GM12891 (cell line): ENCODE results near the gene LAMA5.

ENCODE experiments used
- POLR2A ChIP-seq: IDR thresholded peaks from 2 replicates; pipeline ENCODE4 v1.6.1; 2011; ENCODE audit warnings: low read depth, low read length, control low read depth
- SPI1 ChIP-seq: IDR thresholded peaks from 2 replicates; pipeline ENCODE4 v1.6.1; 2011; ENCODE audit warnings: low read depth, low read length, control low read depth

DNA sequence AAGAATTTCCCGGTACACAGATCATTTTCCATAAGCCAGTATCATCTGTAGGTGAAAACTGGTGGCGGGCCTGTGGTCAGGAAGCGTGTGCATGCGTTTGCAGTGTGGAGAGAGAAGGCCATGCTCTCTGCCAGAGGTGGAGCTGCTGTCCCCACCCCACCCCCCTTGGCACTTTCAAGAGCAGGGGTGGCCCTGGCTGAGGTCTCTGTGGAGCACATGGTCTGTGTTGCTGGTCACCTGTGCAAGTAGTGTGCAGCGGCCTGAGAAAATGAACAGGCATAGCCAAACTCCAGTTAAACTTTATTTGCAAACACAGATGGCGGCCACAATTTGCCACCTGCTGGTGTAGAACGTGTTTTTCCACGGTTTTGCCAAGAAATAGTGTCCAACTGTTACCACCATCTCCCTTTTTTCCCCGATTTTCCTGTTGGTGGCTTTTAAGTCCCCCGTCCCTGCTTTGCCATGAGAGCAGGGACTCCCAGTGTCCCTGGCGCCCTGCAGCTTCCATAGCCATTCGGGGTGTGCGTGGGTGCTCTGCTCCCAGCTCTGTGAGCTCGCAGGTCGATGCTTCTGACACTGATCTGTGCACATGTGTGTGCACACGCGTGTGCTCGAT lies 61.9 kb downstream of the LAMA5 start:
- TF ChIP-seq POLR2A = no peak
- no peak for TF ChIP-seq SPI1
